PC-9 (cell line): Measurements from ENCODE around the gene SNRPD3. TPM values are rescaled to one million over a fixed set of nuclear protein-coding genes. Genes with fewer than 3 reads are reported as not detected.

Source experiments
- BruUV-seq: library from RNA; stranded (reverse); fragments of 400-500 nt; replicated peaks from 2 replicates; lab custom pipeline; 2021; lab: Mats Ljungman, UMichigan
- CTCF ChIA-PET: fragments of 300-600 bp; sonication (Branson Sonifier 250); formaldehyde crosslinking; loops from one replicate; lab custom pipeline; 2022; ENCODE audit warnings: antibody characterized with exemption; lab: Charles Lee
- POLR2A ChIA-PET: fragments of 300-600 bp; sonication (Branson Sonifier 250); formaldehyde crosslinking; loops from one replicate; lab custom pipeline; 2022; ENCODE audit warnings: antibody characterized with exemption; ENCODE audit not compliant: unreplicated experiment; lab: Charles Lee
- DNase-seq, 2 experiments: peaks; one replicate each; pipeline versions ENCODE4 v3.0.0 to v3.0.0-alpha.2; 2015 to 2022; ENCODE audit warnings: mixed read lengths in 1 of 2
- H2AFZ ChIP-seq: fragments of 200-600 bp; sonication (generic); 2 replicates; pipeline ENCODE4 v1.8.1; 2017; ENCODE audit warnings: antibody characterized with exemption
- H3F3A ChIP-seq: fragments of 200-600 bp; sonication (generic); 2 replicates; pipeline ENCODE4 v1.8.1; 2017; ENCODE audit warnings: antibody characterized with exemption, mild to moderate bottlenecking, low read depth; ENCODE audit not compliant: insufficient read depth
- H3K27ac ChIP-seq: fragments of 200-600 bp; sonication (generic); 2 replicates; pipeline ENCODE4 v1.6.1; 2016; ENCODE audit warnings: mixed run types
- H3K27me3 ChIP-seq: fragments of 200-600 bp; sonication (generic); 2 replicates; pipeline ENCODE4 v1.6.1; 2016; ENCODE audit warnings: low read depth, mixed run types; ENCODE audit not compliant: insufficient read depth
- H3K36me3 ChIP-seq: fragments of 200-600 bp; sonication (generic); 2 replicates; pipeline ENCODE4 v1.6.1; 2016; ENCODE audit warnings: low read depth, mixed run types
- H3K4me1 ChIP-seq: fragments of 200-600 bp; sonication (generic); replicated peaks from 2 replicates; pipeline ENCODE4 v1.6.1; 2016; ENCODE audit warnings: mixed run types; ENCODE audit not compliant: insufficient read depth
- H3K4me2 ChIP-seq: fragments of 200-600 bp; sonication (generic); 2 replicates; pipeline ENCODE4 v1.6.1; 2017; ENCODE audit warnings: mixed run types
- H3K4me3 ChIP-seq: fragments of 200-600 bp; sonication (generic); 2 replicates; pipeline ENCODE4 v1.6.1; 2016; ENCODE audit warnings: mixed run types
- H3K79me2 ChIP-seq: fragments of 200-600 bp; sonication (generic); 2 replicates; pipeline ENCODE4 v1.6.1; 2017; ENCODE audit warnings: low read depth, mixed run types
- H3K9me2 ChIP-seq: fragments of 200-600 bp; sonication (generic); 2 replicates; pipeline ENCODE4 v1.8.1; 2017; ENCODE audit warnings: mild to moderate bottlenecking; ENCODE audit not compliant: insufficient read depth
- H3K9me3 ChIP-seq: fragments of 200-600 bp; sonication (generic); 2 replicates; pipeline ENCODE4 v1.8.1; 2016; ENCODE audit warnings: low read depth; ENCODE audit not compliant: insufficient read depth
- H4K20me1 ChIP-seq: fragments of 200-600 bp; sonication (generic); 2 replicates; pipeline ENCODE4 v1.8.1; 2017; ENCODE audit not compliant: insufficient read depth
- CTCF ChIP-seq: fragments of 200-600 bp; sonication (generic); conservative IDR thresholded peaks from 2 replicates; pipeline ENCODE4 v1.6.1; 2017; ENCODE audit warnings: mixed run types, antibody characterized with exemption, mild to moderate bottlenecking, moderate library complexity
- EZH2 ChIP-seq: fragments of 200-600 bp; sonication (generic); IDR thresholded peaks from 2 replicates; pipeline ENCODE4 v1.8.0; 2017; ENCODE audit warnings: antibody characterized with exemption, low read depth
- intact Hi-C: fragments of 100-400 bp; cut with micrococcal nuclease; formaldehyde crosslinking; loops from one replicate; pipeline ENCODE4 v1.10.0; 2022; ENCODE audit not compliant: unreplicated experiment
- total RNA-seq: library from RNA; stranded (reverse); gene quantifications from 2 replicates; pipeline ENCODE4 v1.2.3, GENCODE V29; 2021

Gene SNRPD3
- total RNA-seq, 1 experiment from 2014 or later, result 117 TPM

- Histone ChIP-seq H2AFZ (no peak overlapping the region), H3K27ac (no peak overlapping the region), H3K36me3 (no peaks in the 10 kb centered on the region), H3K9me3 (no peaks in the 10 kb centered on the region), H3K9me2 (no peaks in the 10 kb centered on the region), H3F3A (no peaks in the 10 kb centered on the region), H3K27me3 (no peaks in the 10 kb centered on the region), H4K20me1 (no peaks in the 10 kb centered on the region), H3K4me3 (no peak overlapping the region), H3K4me1 (peaks cover 10% of the 10 kb centered on the region), H3K79me2 (no peaks in the 10 kb centered on the region), H3K4me2 (no peak overlapping the region)
- no TSS peak for BruUV-seq
- ChIA-PET CTCF (no interaction called here), POLR2A (no interaction called here)
- intact Hi-C loops, result no loop called here
- DNase-seq, result no peak
- no peak for TF ChIP-seq CTCF
- no peak for TF ChIP-seq EZH2
Measured at GRCh38 chr22:24584166-24584790, 28.5 kb downstream of the SNRPD3 start.

GRCh38 chr22:24584871-24585411 lies 29.1 kb downstream of the SNRPD3 start:
- H2AFZ ChIP-seq, result no peak overlapping the region
- ChIA-PET POLR2A (no interaction called here), CTCF (interaction anchor here (0.5 kb wide), 1 partner anchor 12 kb away, joined by 4 read pairs; no protein-coding TSS in a partner anchor)
- no peak for DNase-seq
- H4K20me1 ChIP-seq, result no peaks in the 10 kb centered on the region
- H3K27me3 ChIP-seq, result no peaks in the 10 kb centered on the region
- no peaks in the 10 kb centered on the region for H3K9me3 ChIP-seq
- H3K36me3 ChIP-seq, result no peaks in the 10 kb centered on the region
- H3K27ac ChIP-seq, result no peak overlapping the region
- H3K79me2 ChIP-seq, result no peaks in the 10 kb centered on the region
- TF ChIP-seq EZH2, result no peak
- TF ChIP-seq CTCF, result no peak
- no peaks in the 10 kb centered on the region for H3K9me2 ChIP-seq
- H3K4me2 ChIP-seq, result no peak overlapping the region
- BruUV-seq, result no TSS peak
- no peaks in the 10 kb centered on the region for H3F3A ChIP-seq
- intact Hi-C loops, result no loop called here
- peaks cover 10% of the 10 kb centered on the region for H3K4me1 ChIP-seq
- H3K4me3 ChIP-seq, result no peak overlapping the region

GRCh38 chr22:24585461-24585860 lies 29.7 kb downstream of the SNRPD3 start:
- no peaks in the 10 kb centered on the region for H3F3A ChIP-seq
- CTCF ChIA-PET, result interaction anchor here (0.5 kb wide), 1 partner anchor 11 kb away, joined by 4 read pairs; no protein-coding TSS in a partner anchor

More at GRCh38 chr22:24585461-24585860, 29.7 kb downstream of the SNRPD3 start:
- intact Hi-C loops, result no loop called here
- POLR2A ChIA-PET, result no interaction called here
- Histone ChIP-seq H2AFZ (no peak overlapping the region), H3K79me2 (no peaks in the 10 kb centered on the region), H3K27me3 (no peaks in the 10 kb centered on the region), H3K9me2 (no peaks in the 10 kb centered on the region), H3K4me1 (peaks cover 10% of the 10 kb centered on the region), H3K27ac (no peak overlapping the region), H4K20me1 (no peaks in the 10 kb centered on the region), H3K4me3 (no peak overlapping the region), H3K4me2 (no peak overlapping the region), H3K9me3 (no peaks in the 10 kb centered on the region), H3K36me3 (no peaks in the 10 kb centered on the region)
- no peak for TF ChIP-seq EZH2
- no peak for TF ChIP-seq CTCF
- no peak for DNase-seq
- no TSS peak for BruUV-seq
